HEK293 (cell line): ENCODE data around the gene HERPUD2.

Experiments used
- CTCF ChIA-PET: fragments of 350-600 bp; formaldehyde crosslinking; extraction: SDS; loops from one replicate; lab custom pipeline; 2021; ENCODE audit warnings: antibody characterized with exemption; lab: Yijun Ruan, JAX
- POLR2A ChIA-PET: fragments of 300-600 bp; formaldehyde crosslinking; extraction: SDS; loops from one replicate; lab custom pipeline; 2020; ENCODE audit warnings: antibody characterized with exemption, inconsistent platforms; lab: Yijun Ruan, JAX
- H3K27ac ChIP-seq: fragments of 200-500 bp; sonication (Bioruptor generic); 2 replicates; pipeline ENCODE4 v1.5.1; 2014; ENCODE audit warnings: low read depth, low read length, control low read depth, inconsistent platforms; ENCODE audit errors: extremely low read depth
- H3K36me3 ChIP-seq, 2 experiments: fragments of 200-500 bp in 1 of 2; sonication (Bioruptor generic) in 1 of 2; 1 replicate in 1 of 2; 2 replicates in 1 of 2; pipeline ENCODE4 v1.5.1; 2014 to 2017; ENCODE audit warnings: inconsistent platforms in 2 of 2, low read length in 2 of 2; ENCODE audit not compliant: control insufficient read depth in 2 of 2, insufficient read depth in 1 of 2
- H3K4me1 ChIP-seq: fragments of 200-500 bp; sonication (Bioruptor generic); 2 replicates; pipeline ENCODE4 v1.5.1; 2014; ENCODE audit warnings: mild to moderate bottlenecking, low read length, inconsistent platforms; ENCODE audit not compliant: control insufficient read depth, insufficient read depth
- H3K4me3 ChIP-seq: 2 replicates; pipeline ENCODE4 v1.5.1; 2011; ENCODE audit warnings: low read depth, mild to moderate bottlenecking, control low read depth, low read length, moderate library complexity
- H3K9me3 ChIP-seq: fragments of 200-500 bp; sonication (Bioruptor generic); 2 replicates; pipeline ENCODE4 v1.5.1; 2014; ENCODE audit warnings: low read depth, low read length, inconsistent platforms; ENCODE audit not compliant: control insufficient read depth, insufficient read depth
- BCL11A ChIP-seq: fragments of 450-650 bp; formaldehyde crosslinking; IDR thresholded peaks from 2 replicates; pipeline ENCODE4 v1.5.1; 2016; ENCODE audit warnings: low read depth, missing biosample characterization, missing genetic modification characterization
- KLF1 ChIP-seq: fragments of 450-650 bp; formaldehyde crosslinking; IDR thresholded peaks from 2 replicates; pipeline ENCODE4 v1.5.1; 2016; ENCODE audit warnings: missing biosample characterization, missing genetic modification characterization
- MYNN ChIP-seq: fragments of 450-650 bp; formaldehyde crosslinking; IDR thresholded peaks from 2 replicates; pipeline ENCODE4 v1.5.1; 2016; ENCODE audit warnings: missing biosample characterization, missing genetic modification characterization, borderline replicate concordance
- SP7 ChIP-seq: fragments of 450-650 bp; formaldehyde crosslinking; IDR thresholded peaks from 2 replicates; pipeline ENCODE4 v1.5.1; 2016; ENCODE audit warnings: missing biosample characterization, missing genetic modification characterization
- YY2 ChIP-seq: fragments of 450-650 bp; formaldehyde crosslinking; IDR thresholded peaks from 2 replicates; pipeline ENCODE4 v1.5.1; 2016; ENCODE audit warnings: missing biosample characterization, missing genetic modification characterization
- ZBTB17 ChIP-seq: fragments of 450-650 bp; formaldehyde crosslinking; IDR thresholded peaks from 2 replicates; pipeline ENCODE4 v1.5.1; 2016; ENCODE audit warnings: missing biosample characterization, missing genetic modification characterization
- ZBTB20 ChIP-seq: fragments of 450-650 bp; formaldehyde crosslinking; IDR thresholded peaks from 2 replicates; pipeline ENCODE4 v1.5.1; 2016; ENCODE audit warnings: missing biosample characterization, missing genetic modification characterization
- ZIC2 ChIP-seq: fragments of 450-650 bp; formaldehyde crosslinking; IDR thresholded peaks from 2 replicates; pipeline ENCODE4 v1.5.1; 2016; ENCODE audit warnings: missing biosample characterization, missing genetic modification characterization
- ZNF112 ChIP-seq: fragments of 450-650 bp; formaldehyde crosslinking; IDR thresholded peaks from 2 replicates; pipeline ENCODE4 v1.5.0; 2017; ENCODE audit warnings: missing biosample characterization, missing genetic modification characterization
- ZNF211 ChIP-seq: fragments of 450-650 bp; formaldehyde crosslinking; IDR thresholded peaks from 2 replicates; pipeline ENCODE4 v1.5.1; 2016; ENCODE audit warnings: low read depth, missing biosample characterization, missing genetic modification characterization
- ZNF529 ChIP-seq: fragments of 450-650 bp; formaldehyde crosslinking; IDR thresholded peaks from 2 replicates; pipeline ENCODE4 v1.5.1; 2017; ENCODE audit warnings: missing genetic modification characterization, missing biosample characterization; ENCODE audit not compliant: insufficient replicate concordance
- ZNF561 ChIP-seq: fragments of 450-650 bp; IDR thresholded peaks from 2 replicates; pipeline ENCODE4 v1.5.1; 2018; ENCODE audit warnings: missing biosample characterization, missing genetic modification characterization, borderline replicate concordance
- ZNF768 ChIP-seq: fragments of 450-650 bp; formaldehyde crosslinking; IDR thresholded peaks from 2 replicates; pipeline ENCODE4 v1.5.1; 2018; ENCODE audit warnings: missing biosample characterization, mild to moderate bottlenecking, missing genetic modification characterization
- TF ChIP-seq, protein P1 (sequence below): fragments of 450-650 bp; formaldehyde crosslinking; IDR thresholded peaks from 2 replicates; pipeline ENCODE4 v1.5.1; 2016; ENCODE audit warnings: missing biosample characterization, missing genetic modification characterization
- TF ChIP-seq, protein P2 (sequence below): fragments of 450-650 bp; formaldehyde crosslinking; IDR thresholded peaks from 2 replicates; pipeline ENCODE4 v1.5.1; 2016; ENCODE audit warnings: missing biosample characterization, missing genetic modification characterization
- TF ChIP-seq, protein P3 (sequence below): fragments of 450-650 bp; formaldehyde crosslinking; IDR thresholded peaks from 2 replicates; pipeline ENCODE4 v1.5.1; 2016; ENCODE audit warnings: missing biosample characterization, missing genetic modification characterization

The HERPUD2 gene

DNA sequence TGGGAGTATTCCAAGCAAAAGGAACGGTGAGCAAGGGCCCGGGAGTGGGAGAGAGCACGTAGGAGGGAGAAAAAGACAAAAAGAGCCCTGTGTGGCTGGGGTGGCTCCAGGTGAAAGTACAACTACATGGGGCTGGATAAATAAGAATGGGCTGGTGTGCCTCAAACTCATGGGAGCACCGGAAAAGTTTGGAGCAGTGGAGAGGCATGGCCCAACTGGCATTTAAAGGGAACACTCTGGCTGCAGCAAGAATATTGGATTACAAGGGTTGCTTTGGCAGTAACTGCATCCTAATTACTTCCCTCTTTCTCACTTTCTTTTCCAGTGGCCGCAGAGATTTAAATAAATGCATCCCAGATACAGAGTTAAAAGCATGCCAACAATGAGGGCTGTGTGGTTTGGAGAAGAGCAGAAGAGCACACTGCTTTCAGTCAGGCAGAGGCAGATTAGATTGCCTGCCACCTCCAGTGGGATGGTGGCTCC, 39.1 kb upstream of the HERPUD2 start (continued):
- TF ChIP-seq, protein P1, sequence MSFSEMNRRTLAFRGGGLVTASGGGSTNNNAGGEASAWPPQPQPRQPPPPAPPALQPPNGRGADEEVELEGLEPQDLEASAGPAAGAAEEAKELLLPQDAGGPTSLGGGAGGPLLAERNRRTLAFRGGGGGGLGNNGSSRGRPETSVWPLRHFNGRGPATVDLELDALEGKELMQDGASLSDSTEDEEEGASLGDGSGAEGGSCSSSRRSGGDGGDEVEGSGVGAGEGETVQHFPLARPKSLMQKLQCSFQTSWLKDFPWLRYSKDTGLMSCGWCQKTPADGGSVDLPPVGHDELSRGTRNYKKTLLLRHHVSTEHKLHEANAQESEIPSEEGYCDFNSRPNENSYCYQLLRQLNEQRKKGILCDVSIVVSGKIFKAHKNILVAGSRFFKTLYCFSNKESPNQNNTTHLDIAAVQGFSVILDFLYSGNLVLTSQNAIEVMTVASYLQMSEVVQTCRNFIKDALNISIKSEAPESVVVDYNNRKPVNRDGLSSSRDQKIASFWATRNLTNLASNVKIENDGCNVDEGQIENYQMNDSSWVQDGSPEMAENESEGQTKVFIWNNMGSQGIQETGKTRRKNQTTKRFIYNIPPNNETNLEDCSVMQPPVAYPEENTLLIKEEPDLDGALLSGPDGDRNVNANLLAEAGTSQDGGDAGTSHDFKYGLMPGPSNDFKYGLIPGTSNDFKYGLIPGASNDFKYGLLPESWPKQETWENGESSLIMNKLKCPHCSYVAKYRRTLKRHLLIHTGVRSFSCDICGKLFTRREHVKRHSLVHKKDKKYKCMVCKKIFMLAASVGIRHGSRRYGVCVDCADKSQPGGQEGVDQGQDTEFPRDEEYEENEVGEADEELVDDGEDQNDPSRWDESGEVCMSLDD = no peak
- TF ChIP-seq ZBTB17 (tag by site-specific recombination) = no peak
- TF ChIP-seq, protein P2, sequence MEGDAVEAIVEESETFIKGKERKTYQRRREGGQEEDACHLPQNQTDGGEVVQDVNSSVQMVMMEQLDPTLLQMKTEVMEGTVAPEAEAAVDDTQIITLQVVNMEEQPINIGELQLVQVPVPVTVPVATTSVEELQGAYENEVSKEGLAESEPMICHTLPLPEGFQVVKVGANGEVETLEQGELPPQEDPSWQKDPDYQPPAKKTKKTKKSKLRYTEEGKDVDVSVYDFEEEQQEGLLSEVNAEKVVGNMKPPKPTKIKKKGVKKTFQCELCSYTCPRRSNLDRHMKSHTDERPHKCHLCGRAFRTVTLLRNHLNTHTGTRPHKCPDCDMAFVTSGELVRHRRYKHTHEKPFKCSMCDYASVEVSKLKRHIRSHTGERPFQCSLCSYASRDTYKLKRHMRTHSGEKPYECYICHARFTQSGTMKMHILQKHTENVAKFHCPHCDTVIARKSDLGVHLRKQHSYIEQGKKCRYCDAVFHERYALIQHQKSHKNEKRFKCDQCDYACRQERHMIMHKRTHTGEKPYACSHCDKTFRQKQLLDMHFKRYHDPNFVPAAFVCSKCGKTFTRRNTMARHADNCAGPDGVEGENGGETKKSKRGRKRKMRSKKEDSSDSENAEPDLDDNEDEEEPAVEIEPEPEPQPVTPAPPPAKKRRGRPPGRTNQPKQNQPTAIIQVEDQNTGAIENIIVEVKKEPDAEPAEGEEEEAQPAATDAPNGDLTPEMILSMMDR (tag by site-specific recombination) = no peak
- no peak for TF ChIP-seq ZBTB20 (tag by site-specific recombination)
- TF ChIP-seq, protein P3, sequence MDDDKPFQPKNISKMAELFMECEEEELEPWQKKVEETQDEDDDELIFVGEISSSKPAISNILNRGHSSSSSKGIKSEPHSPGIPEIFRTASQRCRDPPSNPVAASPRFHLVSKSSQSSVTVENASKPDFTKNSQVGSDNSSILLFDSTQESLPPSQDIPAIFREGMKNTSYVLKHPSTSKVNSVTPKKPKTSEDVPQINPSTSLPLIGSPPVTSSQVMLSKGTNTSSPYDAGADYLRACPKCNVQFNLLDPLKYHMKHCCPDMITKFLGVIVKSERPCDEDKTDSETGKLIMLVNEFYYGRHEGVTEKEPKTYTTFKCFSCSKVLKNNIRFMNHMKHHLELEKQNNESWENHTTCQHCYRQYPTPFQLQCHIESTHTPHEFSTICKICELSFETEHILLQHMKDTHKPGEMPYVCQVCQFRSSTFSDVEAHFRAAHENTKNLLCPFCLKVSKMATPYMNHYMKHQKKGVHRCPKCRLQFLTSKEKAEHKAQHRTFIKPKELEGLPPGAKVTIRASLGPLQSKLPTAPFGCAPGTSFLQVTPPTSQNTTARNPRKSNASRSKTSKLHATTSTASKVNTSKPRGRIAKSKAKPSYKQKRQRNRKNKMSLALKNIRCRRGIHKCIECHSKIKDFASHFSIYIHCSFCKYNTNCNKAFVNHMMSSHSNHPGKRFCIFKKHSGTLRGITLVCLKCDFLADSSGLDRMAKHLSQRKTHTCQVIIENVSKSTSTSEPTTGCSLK (tag by site-specific recombination) = no peak
- no peak for TF ChIP-seq ZNF529 (tag by site-specific recombination)
- no peak for TF ChIP-seq YY2 (tag by site-specific recombination)
- no peak for TF ChIP-seq BCL11A
- TF ChIP-seq ZNF561 (tag by site-specific recombination) = no peak
- no peak for TF ChIP-seq ZNF211 (tag by site-specific recombination)
- no peak for TF ChIP-seq MYNN

DNA sequence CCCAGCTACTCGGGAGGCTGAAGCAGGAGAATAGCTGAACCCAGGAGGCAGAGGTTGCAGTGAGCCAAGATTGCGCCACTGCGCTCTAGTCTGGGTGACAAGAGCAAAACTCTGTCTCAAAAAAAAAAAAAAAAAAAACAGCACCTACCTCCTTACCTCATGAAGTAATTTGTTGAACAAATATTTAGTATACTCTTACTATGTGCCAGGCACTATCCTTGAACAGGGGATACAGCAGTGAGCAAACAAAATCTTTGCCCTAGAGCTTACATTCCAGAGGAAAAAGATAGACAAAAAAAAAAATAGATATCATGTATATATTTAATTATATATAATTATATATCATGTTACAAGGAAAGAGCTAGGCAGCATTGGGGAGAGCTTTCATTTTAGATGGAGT, 36.4 kb upstream of the HERPUD2 start:
- no peak for TF ChIP-seq KLF1 (tag by site-specific recombination)
- TF ChIP-seq, all 188 proteins: peak for 0
- Histone ChIP-seq H3K9me3 (no peaks in the 10 kb centered on the region), H3K36me3 (no peaks in the 10 kb centered on the region), H3K27ac (no peak overlapping the region), H3K4me3 (no peak overlapping the region), H3K4me1 (no peaks in the 10 kb centered on the region)
- ChIA-PET POLR2A (no interaction called here), CTCF (no interaction called here)

DNA sequence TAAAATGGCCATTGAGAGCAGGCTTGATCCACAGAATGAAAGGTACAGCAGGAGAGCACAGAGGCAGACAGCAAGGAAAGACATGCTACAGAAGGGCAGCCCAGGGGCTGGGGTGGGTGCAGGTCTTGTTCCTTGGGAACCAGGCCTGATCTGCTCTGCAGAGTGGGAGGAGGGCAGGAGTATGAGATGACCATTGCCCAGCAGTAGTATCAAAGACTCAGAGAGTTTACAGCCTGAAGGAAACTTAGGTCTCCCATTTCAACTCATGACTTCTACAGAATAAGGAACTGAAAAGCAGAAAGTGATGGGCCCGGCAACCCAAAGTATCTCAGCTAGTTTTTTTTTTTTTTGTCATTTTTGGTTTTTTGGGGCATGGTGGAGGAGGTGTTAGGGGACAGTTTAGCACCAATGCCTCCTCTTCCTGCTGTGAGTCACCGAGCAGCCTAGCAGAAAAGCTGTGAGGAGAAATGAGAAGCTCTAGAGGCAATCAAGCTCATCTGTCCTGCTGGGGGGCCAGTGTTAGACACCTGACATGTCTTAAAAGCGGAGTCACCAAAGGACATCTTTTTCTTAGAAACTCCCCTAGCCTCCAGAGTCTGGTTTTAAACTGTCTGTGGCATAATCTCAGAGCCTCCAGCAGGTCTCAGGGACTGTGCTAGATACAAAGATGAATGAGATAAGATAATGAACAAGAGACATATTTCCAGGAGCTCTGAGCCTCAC, 34.3 kb upstream of the HERPUD2 start:
- Histone ChIP-seq H3K4me1 (no peaks in the 10 kb centered on the region), H3K4me3 (no peak overlapping the region)
- POLR2A ChIA-PET = no interaction called here

More for the DNA sequence above, 34.3 kb upstream of the HERPUD2 start:
- no peaks in the 10 kb centered on the region for H3K36me3 ChIP-seq
- no peak overlapping the region for H3K27ac ChIP-seq
- H3K9me3 ChIP-seq = no peaks in the 10 kb centered on the region
- CTCF ChIA-PET = interaction anchor here (0.6 to 0.7 kb wide), 2 partner anchors 10 to 1350 kb away, joined by 3 read pairs; no protein-coding TSS in a partner anchor
- TF ChIP-seq ZNF112 (tag by site-specific recombination) (no peak), SP7 (tag by site-specific recombination) (no peak), ZNF768 (no peak), ZIC2 (tag by site-specific recombination) (no peak)
